B cell (primary cell): ENCODE measurements around the gene EIF2S1.

Experiments
- EZH2 ChIP-seq: IDR thresholded peaks from 2 replicates; pipeline ENCODE4 v1.6.1; 2012; ENCODE audit warnings: borderline replicate concordance, low read depth, mild to moderate bottlenecking, moderate library complexity, low read length; ENCODE audit not compliant: insufficient read depth, poor library complexity, severe bottlenecking
- TF ChIP-seq, protein P1 (sequence below): fragments of 200-600 bp; IDR thresholded peaks from one replicate; pipeline ENCODE4 v1.8.0; 2022; ENCODE audit warnings: antibody characterized with exemption, mild to moderate bottlenecking

GRCh38 chr14:67357186-67357968 lies 2.8 kb upstream of the EIF2S1 start:
- TF ChIP-seq, protein P1, sequence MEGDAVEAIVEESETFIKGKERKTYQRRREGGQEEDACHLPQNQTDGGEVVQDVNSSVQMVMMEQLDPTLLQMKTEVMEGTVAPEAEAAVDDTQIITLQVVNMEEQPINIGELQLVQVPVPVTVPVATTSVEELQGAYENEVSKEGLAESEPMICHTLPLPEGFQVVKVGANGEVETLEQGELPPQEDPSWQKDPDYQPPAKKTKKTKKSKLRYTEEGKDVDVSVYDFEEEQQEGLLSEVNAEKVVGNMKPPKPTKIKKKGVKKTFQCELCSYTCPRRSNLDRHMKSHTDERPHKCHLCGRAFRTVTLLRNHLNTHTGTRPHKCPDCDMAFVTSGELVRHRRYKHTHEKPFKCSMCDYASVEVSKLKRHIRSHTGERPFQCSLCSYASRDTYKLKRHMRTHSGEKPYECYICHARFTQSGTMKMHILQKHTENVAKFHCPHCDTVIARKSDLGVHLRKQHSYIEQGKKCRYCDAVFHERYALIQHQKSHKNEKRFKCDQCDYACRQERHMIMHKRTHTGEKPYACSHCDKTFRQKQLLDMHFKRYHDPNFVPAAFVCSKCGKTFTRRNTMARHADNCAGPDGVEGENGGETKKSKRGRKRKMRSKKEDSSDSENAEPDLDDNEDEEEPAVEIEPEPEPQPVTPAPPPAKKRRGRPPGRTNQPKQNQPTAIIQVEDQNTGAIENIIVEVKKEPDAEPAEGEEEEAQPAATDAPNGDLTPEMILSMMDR: no peak
- TF ChIP-seq EZH2: no peak
